ENCODE data around the gene NTM.

DNA sequence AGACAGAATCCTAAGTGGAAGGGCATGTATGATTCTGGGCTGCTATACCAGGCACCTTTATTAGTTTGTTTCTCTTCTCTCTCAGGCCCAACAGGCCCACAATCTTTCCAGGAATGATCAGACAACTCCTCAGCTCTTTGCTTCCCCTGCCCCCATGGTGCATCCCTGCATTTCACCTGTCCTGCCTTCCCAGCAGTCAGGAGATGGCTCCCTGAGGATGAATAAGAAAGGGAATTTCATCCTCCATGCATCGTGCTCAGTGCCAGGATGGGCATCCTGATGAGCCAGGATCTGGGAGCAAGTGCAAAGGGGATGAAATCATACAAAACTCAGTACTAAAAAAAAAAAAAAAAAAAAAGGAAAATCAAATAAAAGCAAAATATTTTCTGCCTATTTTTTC is 18.6 kb upstream of the NTM start:
- TF ChIP-seq, protein P1, sequence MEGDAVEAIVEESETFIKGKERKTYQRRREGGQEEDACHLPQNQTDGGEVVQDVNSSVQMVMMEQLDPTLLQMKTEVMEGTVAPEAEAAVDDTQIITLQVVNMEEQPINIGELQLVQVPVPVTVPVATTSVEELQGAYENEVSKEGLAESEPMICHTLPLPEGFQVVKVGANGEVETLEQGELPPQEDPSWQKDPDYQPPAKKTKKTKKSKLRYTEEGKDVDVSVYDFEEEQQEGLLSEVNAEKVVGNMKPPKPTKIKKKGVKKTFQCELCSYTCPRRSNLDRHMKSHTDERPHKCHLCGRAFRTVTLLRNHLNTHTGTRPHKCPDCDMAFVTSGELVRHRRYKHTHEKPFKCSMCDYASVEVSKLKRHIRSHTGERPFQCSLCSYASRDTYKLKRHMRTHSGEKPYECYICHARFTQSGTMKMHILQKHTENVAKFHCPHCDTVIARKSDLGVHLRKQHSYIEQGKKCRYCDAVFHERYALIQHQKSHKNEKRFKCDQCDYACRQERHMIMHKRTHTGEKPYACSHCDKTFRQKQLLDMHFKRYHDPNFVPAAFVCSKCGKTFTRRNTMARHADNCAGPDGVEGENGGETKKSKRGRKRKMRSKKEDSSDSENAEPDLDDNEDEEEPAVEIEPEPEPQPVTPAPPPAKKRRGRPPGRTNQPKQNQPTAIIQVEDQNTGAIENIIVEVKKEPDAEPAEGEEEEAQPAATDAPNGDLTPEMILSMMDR (IDR thresholded peaks at IDR 0.05), result no peak
- no peak for TF ChIP-seq POLR2AphosphoS5 (IDR thresholded peaks at IDR 0.05)

Data from transverse colon (tissue), 4 donors.